ENCODE measurements around the gene SSPN.

DNA sequence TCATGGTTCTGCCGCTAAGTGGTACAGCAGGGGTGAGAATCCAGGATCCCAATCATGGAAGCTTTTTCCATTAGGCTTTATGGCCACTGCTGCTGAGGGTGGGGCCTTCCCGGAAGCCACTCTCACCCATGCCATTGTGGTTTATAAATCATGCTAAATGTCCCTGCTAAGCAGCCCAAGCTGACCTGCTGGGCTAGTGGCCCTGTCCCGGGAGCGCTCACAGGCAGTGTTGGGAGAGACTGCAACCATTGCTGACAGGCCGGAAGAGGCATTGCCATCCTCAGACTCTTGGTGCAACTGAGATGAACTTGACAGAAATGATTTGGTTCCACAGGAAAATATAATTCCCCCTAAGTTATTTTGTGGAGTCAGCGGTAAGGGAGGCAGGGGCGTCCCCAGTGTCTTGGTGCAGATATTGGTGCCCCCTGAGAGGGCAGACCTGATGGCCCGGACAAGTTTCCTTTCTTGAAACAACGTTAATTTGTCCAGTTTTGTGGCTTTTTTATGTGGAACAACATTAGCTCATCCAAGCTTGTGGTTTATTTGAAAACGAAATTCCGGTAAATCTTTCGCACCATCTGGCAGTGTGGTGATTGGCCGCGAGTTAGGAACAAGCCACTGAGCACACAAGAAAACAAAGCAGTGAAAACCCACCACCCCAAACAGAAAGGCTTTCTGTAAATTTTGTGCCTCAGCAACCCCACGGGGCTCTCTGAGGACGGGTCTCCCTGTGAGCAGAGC is 82.3 kb downstream of the SSPN start:
- TF ChIP-seq POLR2A (IDR thresholded peaks at IDR 0.05) = no peak
- TF ChIP-seq CTCF (IDR thresholded peaks at IDR 0.05) = no peak
- TF ChIP-seq EP300 (IDR thresholded peaks at IDR 0.05) = no peak
